Calu3 (cell line): ENCODE results near the gene WNK1. TPM values are rescaled to one million over a fixed set of nuclear protein-coding genes. Genes with fewer than 3 reads are reported as not detected.

Experiments
- BruUV-seq: library from RNA; stranded (reverse); fragments of 400-500 nt; replicated peaks from 2 replicates; lab custom pipeline; 2021; lab: Mats Ljungman, UMichigan
- CTCF ChIA-PET: fragments of 300-600 bp; sonication (Branson Sonifier 250); formaldehyde crosslinking; loops from one replicate; lab custom pipeline; 2022; ENCODE audit warnings: antibody characterized with exemption; lab: Charles Lee
- DNase-seq: peaks from one replicate; pipeline ENCODE4 v3.0.0; 2022
- H3K27ac Mint-ChIP-seq: one replicate; pipeline ENCODE4 v1.8.0; 2022; ENCODE audit warnings: mixed read lengths; ENCODE audit not compliant: unreplicated experiment
- H3K27me3 Mint-ChIP-seq: one replicate; pipeline ENCODE4 v1.8.0; 2022; ENCODE audit warnings: mixed read lengths; ENCODE audit not compliant: unreplicated experiment
- H3K36me3 Mint-ChIP-seq: one replicate; pipeline ENCODE4 v1.8.0; 2022; ENCODE audit warnings: mild to moderate bottlenecking, moderate library complexity, mixed read lengths; ENCODE audit not compliant: insufficient read depth, unreplicated experiment
- H3K4me1 Mint-ChIP-seq: one replicate; pipeline ENCODE4 v1.8.0; 2022; ENCODE audit warnings: mild to moderate bottlenecking, low read depth, mixed read lengths; ENCODE audit not compliant: unreplicated experiment
- H3K4me3 Mint-ChIP-seq: one replicate; pipeline ENCODE4 v1.8.0; 2022; ENCODE audit warnings: mild to moderate bottlenecking, low read depth, moderate library complexity, mixed read lengths; ENCODE audit not compliant: unreplicated experiment
- H3K9me3 Mint-ChIP-seq: one replicate; pipeline ENCODE4 v1.8.0; 2022; ENCODE audit warnings: low read depth, mixed read lengths; ENCODE audit not compliant: unreplicated experiment
- intact Hi-C: fragments of 100-400 bp; cut with micrococcal nuclease; formaldehyde crosslinking; loops from one replicate; pipeline ENCODE4 v1.10.0; 2022; ENCODE audit not compliant: unreplicated experiment
- total RNA-seq: library from RNA; stranded (reverse); gene quantifications from 2 replicates; pipeline ENCODE4 v1.2.3, GENCODE V29; 2022
- TF ChIP-seq, protein P1 (sequence below): fragments of 200-600 bp; IDR thresholded peaks from one replicate; pipeline ENCODE4 v1.8.0; 2022; ENCODE audit warnings: antibody characterized with exemption; ENCODE audit not compliant: unreplicated experiment

Gene WNK1
- total RNA-seq, 1 experiment from 2014 or later = 107 TPM

DNA sequence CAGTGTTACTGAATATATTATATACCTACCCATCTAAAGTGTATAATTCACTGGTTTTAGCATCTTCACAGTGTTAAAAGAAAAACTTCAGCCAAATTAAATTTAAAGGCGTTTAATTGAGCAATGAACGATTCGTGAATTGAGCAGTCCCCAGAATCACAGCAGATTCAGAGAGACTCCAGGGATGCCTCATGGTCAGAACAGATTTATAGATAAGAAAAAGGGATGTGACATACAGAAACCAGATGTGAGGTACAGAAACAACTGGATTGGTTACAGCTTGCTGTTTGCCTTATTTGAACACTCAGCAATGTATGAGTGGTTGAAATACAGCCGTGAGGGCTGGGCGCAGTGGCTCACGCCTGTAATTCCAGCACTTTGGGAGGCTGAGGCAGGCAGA is 84.6 kb downstream of the WNK1 start:
- no peak for DNase-seq
- H3K27ac Mint-ChIP-seq = no peak overlapping the region
- H3K4me1 Mint-ChIP-seq = no peaks in the 10 kb centered on the region
- H3K27me3 Mint-ChIP-seq = no peaks in the 10 kb centered on the region
- TF ChIP-seq, protein P1, sequence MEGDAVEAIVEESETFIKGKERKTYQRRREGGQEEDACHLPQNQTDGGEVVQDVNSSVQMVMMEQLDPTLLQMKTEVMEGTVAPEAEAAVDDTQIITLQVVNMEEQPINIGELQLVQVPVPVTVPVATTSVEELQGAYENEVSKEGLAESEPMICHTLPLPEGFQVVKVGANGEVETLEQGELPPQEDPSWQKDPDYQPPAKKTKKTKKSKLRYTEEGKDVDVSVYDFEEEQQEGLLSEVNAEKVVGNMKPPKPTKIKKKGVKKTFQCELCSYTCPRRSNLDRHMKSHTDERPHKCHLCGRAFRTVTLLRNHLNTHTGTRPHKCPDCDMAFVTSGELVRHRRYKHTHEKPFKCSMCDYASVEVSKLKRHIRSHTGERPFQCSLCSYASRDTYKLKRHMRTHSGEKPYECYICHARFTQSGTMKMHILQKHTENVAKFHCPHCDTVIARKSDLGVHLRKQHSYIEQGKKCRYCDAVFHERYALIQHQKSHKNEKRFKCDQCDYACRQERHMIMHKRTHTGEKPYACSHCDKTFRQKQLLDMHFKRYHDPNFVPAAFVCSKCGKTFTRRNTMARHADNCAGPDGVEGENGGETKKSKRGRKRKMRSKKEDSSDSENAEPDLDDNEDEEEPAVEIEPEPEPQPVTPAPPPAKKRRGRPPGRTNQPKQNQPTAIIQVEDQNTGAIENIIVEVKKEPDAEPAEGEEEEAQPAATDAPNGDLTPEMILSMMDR = no peak
- BruUV-seq = no TSS peak
- no peak overlapping the region for H3K4me3 Mint-ChIP-seq
- H3K9me3 Mint-ChIP-seq = no peaks in the 10 kb centered on the region
- CTCF ChIA-PET = interaction anchor here (0.7 kb wide), 1 partner anchor 9 kb away, joined by 4 read pairs; no protein-coding TSS in a partner anchor
- intact Hi-C loops = no loop called here
- H3K36me3 Mint-ChIP-seq = no peaks in the 10 kb centered on the region

DNA sequence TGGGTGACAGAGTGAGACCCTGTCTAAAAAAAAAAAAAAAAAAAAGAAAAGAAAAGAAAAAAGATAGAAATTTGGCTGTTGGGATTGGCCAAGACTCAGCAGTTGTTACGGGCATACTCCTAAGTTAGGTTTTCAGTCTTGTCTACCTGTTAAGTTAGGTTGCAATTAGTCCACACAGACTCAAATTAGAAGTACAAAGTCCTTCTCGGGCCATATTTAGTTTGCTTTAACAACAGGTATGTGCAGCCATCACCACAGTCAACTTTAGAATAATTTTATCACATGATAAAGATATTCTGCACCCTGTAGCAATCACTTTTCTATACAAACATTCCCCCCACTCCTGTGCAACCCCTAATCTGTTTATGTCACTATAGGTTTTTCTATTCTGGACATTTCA is 85.2 kb downstream of the WNK1 start:
- DNase-seq = no peak
- Mint-ChIP-seq H3K27me3 (no peaks in the 10 kb centered on the region), H3K9me3 (no peaks in the 10 kb centered on the region), H3K4me3 (no peak overlapping the region), H3K36me3 (no peaks in the 10 kb centered on the region), H3K4me1 (no peaks in the 10 kb centered on the region), H3K27ac (no peak overlapping the region)
- TF ChIP-seq, protein P1 = no peak
- intact Hi-C loops = no loop called here
- CTCF ChIA-PET = interaction anchor here (0.7 kb wide), 1 partner anchor 8 kb away, joined by 4 read pairs; no protein-coding TSS in a partner anchor
- no TSS peak for BruUV-seq

DNA sequence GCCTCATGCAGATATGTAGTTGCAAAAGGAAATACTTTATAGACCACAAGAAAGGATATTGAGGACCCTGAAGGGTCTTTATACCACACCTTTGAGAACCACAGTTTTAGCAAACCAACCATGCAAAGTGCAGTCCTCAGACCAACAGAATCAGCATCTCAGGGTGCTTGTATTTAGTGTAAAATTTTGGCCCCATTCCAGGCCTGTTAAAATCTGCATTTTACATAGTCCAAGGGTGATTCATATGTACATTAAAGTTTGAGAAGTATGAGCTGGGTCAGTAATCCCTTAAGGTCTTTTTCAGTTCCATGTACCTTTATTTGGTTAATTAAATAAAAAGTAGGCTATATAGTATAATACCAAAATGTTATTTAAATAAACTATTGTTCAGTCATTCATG is 91.2 kb downstream of the WNK1 start:
- no peak for DNase-seq
- H3K4me3 Mint-ChIP-seq = no peak overlapping the region
- H3K9me3 Mint-ChIP-seq = no peaks in the 10 kb centered on the region
- TF ChIP-seq, protein P1 = no peak
- H3K4me1 Mint-ChIP-seq = no peaks in the 10 kb centered on the region
- intact Hi-C loops = no loop called here
- no peaks in the 10 kb centered on the region for H3K27me3 Mint-ChIP-seq
- no peak overlapping the region for H3K27ac Mint-ChIP-seq
- BruUV-seq = no TSS peak
- CTCF ChIA-PET = no interaction called here
- H3K36me3 Mint-ChIP-seq = no peaks in the 10 kb centered on the region

DNA sequence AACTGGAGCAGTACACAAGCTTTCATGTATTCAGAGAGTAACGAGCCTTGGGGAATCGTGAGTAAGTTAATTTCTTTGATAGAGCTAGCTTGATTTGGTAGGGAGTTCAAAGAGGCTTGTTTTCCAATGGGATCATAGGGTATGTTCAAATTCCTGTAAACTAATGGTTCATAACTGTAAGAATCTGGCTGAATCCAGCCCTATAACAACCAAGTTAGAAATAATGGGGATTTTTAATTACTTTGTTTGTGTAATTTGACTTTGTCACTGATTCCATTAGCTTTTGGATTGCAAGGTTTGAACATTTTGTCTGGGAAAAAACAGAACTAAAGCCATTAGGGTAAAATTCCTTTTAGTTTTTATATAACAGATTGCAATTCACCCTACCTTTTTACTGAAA is 94.0 kb downstream of the WNK1 start:
- Mint-ChIP-seq H3K27me3 (no peaks in the 10 kb centered on the region), H3K4me3 (no peak overlapping the region), H3K4me1 (no peaks in the 10 kb centered on the region), H3K36me3 (no peaks in the 10 kb centered on the region), H3K9me3 (no peaks in the 10 kb centered on the region), H3K27ac (no peak overlapping the region)
- intact Hi-C loops = no loop called here
- TF ChIP-seq, protein P1 = no peak
- CTCF ChIA-PET = no interaction called here
- no TSS peak for BruUV-seq
- no peak for DNase-seq
